IMR-90 (cell line): ENCODE measurements around the gene MPP4. TPM values are rescaled to one million over a fixed set of nuclear protein-coding genes. Genes with fewer than 3 reads are reported as not detected.

Experiments used
- ATAC-seq: fragments of 200-7000 bp; cut with Tn5 transposase; 2 replicates; pipeline ENCODE4 v1.9.1; 2020; ENCODE audit warnings: low read depth, mild to moderate bottlenecking, moderate library complexity
- BruUV-seq: library from RNA; stranded (reverse); fragments of 400-500 nt; replicated peaks from 2 replicates; lab custom pipeline; 2021; lab: Mats Ljungman, UMichigan
- CTCF ChIA-PET: fragments of 300-600 bp; formaldehyde crosslinking; extraction: SDS; loops from one replicate; lab custom pipeline; 2021; ENCODE audit warnings: antibody characterized with exemption; lab: Yijun Ruan, JAX
- POLR2A ChIA-PET: fragments of 300-600 bp; sonication (Branson Sonifier 250); formaldehyde crosslinking; loops from one replicate; lab custom pipeline; 2022; ENCODE audit warnings: antibody characterized with exemption; ENCODE audit not compliant: unreplicated experiment; lab: Charles Lee
- DNase-seq: peaks from one replicate; pipeline ENCODE4 v3.0.0; 2013
- H2AFZ ChIP-seq: replicated peaks from 2 replicates; pipeline ENCODE3; 2013; ENCODE audit warnings: low read length, mild to moderate bottlenecking; ENCODE audit not compliant: poor library complexity
- H2AK5ac ChIP-seq: 2 replicates; pipeline ENCODE4 v1.6.1; 2013; ENCODE audit warnings: low read depth, low read length, inconsistent platforms
- H2AK9ac ChIP-seq: replicated peaks from 2 replicates; pipeline ENCODE3; 2013; ENCODE audit warnings: mild to moderate bottlenecking, low read depth, low read length, moderate library complexity; ENCODE audit not compliant: poor library complexity
- H2BK120ac ChIP-seq: 2 replicates; pipeline ENCODE4 v1.6.1; 2013; ENCODE audit warnings: low read depth, low read length, inconsistent platforms
- H2BK15ac ChIP-seq: 3 replicates; pipeline ENCODE4 v1.6.1; 2013; ENCODE audit warnings: low read depth, low read length, inconsistent platforms
- H2BK20ac ChIP-seq: 2 replicates; pipeline ENCODE4 v1.6.1; 2013; ENCODE audit warnings: low read depth, mild to moderate bottlenecking, inconsistent platforms, low read length, moderate library complexity
- H2BK5ac ChIP-seq: 2 replicates; pipeline ENCODE4 v1.6.1; 2013; ENCODE audit warnings: mild to moderate bottlenecking, low read depth, low read length, inconsistent platforms; ENCODE audit not compliant: poor library complexity, severe bottlenecking
- H3K14ac ChIP-seq: replicated peaks from 2 replicates; pipeline ENCODE4 v1.6.1; 2013; ENCODE audit warnings: low read depth, low read length, inconsistent platforms
- H3K18ac ChIP-seq: 2 replicates; pipeline ENCODE4 v1.6.1; 2013; ENCODE audit warnings: low read depth, low read length, control low read depth
- H3K23ac ChIP-seq: 2 replicates; pipeline ENCODE4 v1.6.1; 2013; ENCODE audit warnings: low read depth, low read length, inconsistent platforms
- H3K27ac ChIP-seq: 2 replicates; pipeline ENCODE4 v1.5.1; 2013; ENCODE audit warnings: mild to moderate bottlenecking, control low read depth, low read length; ENCODE audit not compliant: insufficient read depth
- H3K27me3 ChIP-seq: 2 replicates; pipeline ENCODE4 v1.6.1; 2013; ENCODE audit warnings: low read length; ENCODE audit not compliant: control insufficient read depth, insufficient read depth
- H3K36me3 ChIP-seq: 2 replicates; pipeline ENCODE4 v1.6.1; 2013; ENCODE audit warnings: low read length, mixed read lengths; ENCODE audit not compliant: control insufficient read depth, insufficient read depth
- H3K4ac ChIP-seq: 2 replicates; pipeline ENCODE4 v1.6.1; 2013; ENCODE audit warnings: low read depth, low read length, inconsistent platforms
- H3K4me1 ChIP-seq: 2 replicates; pipeline ENCODE4 v1.6.1; 2013; ENCODE audit warnings: low read length, mixed read lengths; ENCODE audit not compliant: control insufficient read depth, insufficient read depth
- H3K4me2 ChIP-seq: 2 replicates; pipeline ENCODE4 v1.6.1; 2013; ENCODE audit warnings: low read depth, mild to moderate bottlenecking, control low read depth, low read length, moderate library complexity
- H3K4me3 ChIP-seq: 2 replicates; pipeline ENCODE4 v1.5.1; 2013; ENCODE audit warnings: low read depth, mild to moderate bottlenecking, control low read depth, low read length, moderate library complexity; ENCODE audit not compliant: insufficient read depth
- H3K56ac ChIP-seq: 2 replicates; pipeline ENCODE4 v1.6.1; 2013; ENCODE audit warnings: low read length, inconsistent platforms; ENCODE audit not compliant: insufficient read depth; ENCODE audit errors: extremely low read depth
- H3K79me1 ChIP-seq, 2 experiments: 2 replicates each; pipeline ENCODE4 v1.6.1; 2013; ENCODE audit warnings: low read length in 2 of 2, inconsistent platforms in 1 of 2, low read depth in 1 of 2
- H3K9ac ChIP-seq: 2 replicates; pipeline ENCODE4 v1.6.1; 2013; ENCODE audit warnings: low read depth, low read length, control low read depth
- H3K9me1 ChIP-seq: 2 replicates; pipeline ENCODE4 v1.6.1; 2013; ENCODE audit warnings: low read length, inconsistent platforms; ENCODE audit not compliant: insufficient read depth
- H3K9me3 ChIP-seq: 2 replicates; pipeline ENCODE4 v1.6.1; 2013; ENCODE audit warnings: low read length; ENCODE audit not compliant: control insufficient read depth, insufficient read depth
- H4K20me1 ChIP-seq: 2 replicates; pipeline ENCODE4 v1.6.1; 2013; ENCODE audit warnings: low read length, inconsistent platforms; ENCODE audit not compliant: insufficient read depth
- H4K5ac ChIP-seq: 2 replicates; pipeline ENCODE4 v1.6.1; 2013; ENCODE audit warnings: mild to moderate bottlenecking, low read depth, low read length, control low read depth
- H4K8ac ChIP-seq, 2 experiments: 2 replicates each; pipeline ENCODE4 v1.6.1; 2013; ENCODE audit warnings: low read depth in 2 of 2, low read length in 2 of 2, control low read depth in 1 of 2, inconsistent platforms in 1 of 2
- H4K91ac ChIP-seq: 2 replicates; pipeline ENCODE4 v1.6.1; 2013; ENCODE audit warnings: low read depth, low read length, inconsistent platforms; ENCODE audit not compliant: insufficient read depth
- CEBPB ChIP-seq: IDR thresholded peaks from 2 replicates; pipeline ENCODE4 v1.6.1; 2012; ENCODE audit warnings: low read depth, low read length, improper control_type of control experiment
- CTCF ChIP-seq: conservative IDR thresholded peaks from 2 replicates; pipeline ENCODE4 v1.5.1; 2012; ENCODE audit warnings: mild to moderate bottlenecking, low read depth, low read length, improper control_type of control experiment
- RAD21 ChIP-seq: IDR thresholded peaks from 2 replicates; pipeline ENCODE4 v1.6.1; 2012; ENCODE audit warnings: low read length, improper control_type of control experiment
- SMC3 ChIP-seq: fragments of 150-350 bp; IDR thresholded peaks from 2 replicates; pipeline ENCODE4 v1.6.1; 2016; ENCODE audit warnings: low read depth, mild to moderate bottlenecking, antibody characterized with exemption, low read length, moderate library complexity
- WGBS, 2 experiments: methylation state at CpG; one replicate each; pipeline versions ENCODE4 v1.1.5 to v1.1.7; 2013; ENCODE audit warnings: missing lambda C conversion rate in 2 of 2; ENCODE audit not compliant: insufficient read length in 1 of 2; ENCODE audit errors: extremely low coverage in 2 of 2; 5-methylcytosine and 5-hydroxymethylcytosine counted together
- dilution Hi-C: fragments of 300-500 bp; cut with HindIII; formaldehyde crosslinking; loops from one replicate; pipeline ENCODE4 v1.14.3; 2018; ENCODE audit warnings: low sequenced_read_pairs; ENCODE audit not compliant: unreplicated experiment
- in situ Hi-C: fragments of 300-500 bp; cut with MboI; formaldehyde crosslinking; loops from 3 replicates; pipeline ENCODE4 v1.14.3; 2019; ENCODE audit warnings: low sequenced_read_pairs, inconsistent platforms, mixed read lengths
- intact Hi-C: fragments of 100-400 bp; cut with micrococcal nuclease; formaldehyde crosslinking; loops from 2 replicates; pipeline ENCODE4 v1.10.0; 2022
- polyA plus RNA-seq, 3 experiments: library from polyadenylated mRNA; depleted of rRNA; stranded (reverse); fragments of >200 nt; gene quantifications; 2 replicates each; pipeline ENCODE4 v1.2.3, GENCODE V29; 2012; ENCODE audit warnings: low replicate concordance in 1 of 3
- total RNA-seq: library from RNA; depleted of rRNA; stranded (reverse); fragments of >200 nt; gene quantifications from 2 replicates; pipeline ENCODE4 v1.2.3, GENCODE V29; 2012

Gene MPP4
- total and polyA plus RNA-seq, 2 of the 4 experiments (the other 2 are of a cell fraction): 11.8 to 14.9 TPM

GRCh38 chr2:201680743-201681142, 17.7 kb downstream of the MPP4 start:
- no TSS peak for BruUV-seq
- WGBS, 2 experiments: 48% methylated on average over 5 of the region's 9 CpGs; no CpG with 5 or more reads in 1 of the 2 experiments

More at GRCh38 chr2:201680743-201681142, 17.7 kb downstream of the MPP4 start:
- no peak overlapping the region for H3K14ac ChIP-seq
- no peak overlapping the region for H3K18ac ChIP-seq
- intact Hi-C loops: no loop called here
- ChIA-PET CTCF (no interaction called here), POLR2A (no interaction called here)
- H3K9me1 ChIP-seq: no peaks in the 10 kb centered on the region
- in situ Hi-C loops: no loop called here
- H2BK20ac ChIP-seq: no peak overlapping the region
- no peaks in the 10 kb centered on the region for H3K79me1 ChIP-seq
- no peaks in the 10 kb centered on the region for H3K27me3 ChIP-seq
- no peaks in the 10 kb centered on the region for H3K9me3 ChIP-seq
- no peak overlapping the region for H2AK5ac ChIP-seq
- H3K4me3 ChIP-seq: no peak overlapping the region
- H3K23ac ChIP-seq: no peak overlapping the region
- no peak overlapping the region for H4K8ac ChIP-seq
- no peak overlapping the region for H2AK9ac ChIP-seq
- no peak overlapping the region for H3K4me2 ChIP-seq
- no peaks in the 10 kb centered on the region for H4K20me1 ChIP-seq
- H4K91ac ChIP-seq: no peak overlapping the region
- no peak for DNase-seq
- ATAC-seq: no peak
- H3K4ac ChIP-seq: no peak overlapping the region
- no peaks in the 10 kb centered on the region for H3K4me1 ChIP-seq
- dilution Hi-C loops: no loop called here
- no peak overlapping the region for H2BK15ac ChIP-seq
- H3K27ac ChIP-seq: no peak overlapping the region
- H2BK120ac ChIP-seq: no peak overlapping the region
- H2BK5ac ChIP-seq: no peak overlapping the region
- H4K5ac ChIP-seq: no peak overlapping the region
- no peak overlapping the region for H3K56ac ChIP-seq
- TF ChIP-seq RAD21 (peak; percentile 32; the same call in 1 of the 2 replicates), CTCF (peak; percentile 34; the same call in 1 of the 2 replicates), CEBPB (no peak), SMC3 (peak; percentile 30; the same call in 1 of the 2 replicates)
- H3K36me3 ChIP-seq: peaks cover 3% of the 10 kb centered on the region; the same call in 1 of the 2 replicates
- H2AFZ ChIP-seq: no peak overlapping the region
- H3K9ac ChIP-seq: no peak overlapping the region
